ENCODE data around the gene SLC12A5.
"Not testable (repeated sequence)": the region's sequence is repeated elsewhere in the genome, so short reads cannot be mapped to it uniquely, and the experiment has no call there.

Gene SLC12A5

GRCh38 chr20:46028772-46029371 is at the start of gene SLC12A5:
Gene SLC12A5 (plus strand): TSS chr20:46029215. CDS start chr20:46029345, 130 bp downstream.
- no peak for DNase-seq

- DNase-seq, result no peak
Observed at GRCh38 chr20:45981261-45981660, 47.8 kb upstream of the SLC12A5 start.

GRCh38 chr20:45983279-45983743 is 45.7 kb upstream of the SLC12A5 start:
- DNase-seq, result no peak

- no peak for DNase-seq
Observed at GRCh38 chr20:45985573-45985972, 43.4 kb upstream of the SLC12A5 start.

- peak; percentile 82 for DNase-seq
Observed at GRCh38 chr20:45987108-45987780, 41.8 kb upstream of the SLC12A5 start.

GRCh38 chr20:45988830-45989229 is 40.2 kb upstream of the SLC12A5 start:
- DNase-seq, result not testable (repeated sequence)

GRCh38 chr20:45991616-45992015 is 37.4 kb upstream of the SLC12A5 start:
- DNase-seq, result no peak

GRCh38 chr20:45993197-45993951 is 35.6 kb upstream of the SLC12A5 start:
- DNase-seq, result no peak

- DNase-seq, result no peak
Observed at GRCh38 chr20:45994761-45995493, 34.1 kb upstream of the SLC12A5 start.

- DNase-seq, result not testable (repeated sequence)
Observed at GRCh38 chr20:45995495-45996097, 33.4 kb upstream of the SLC12A5 start.

GRCh38 chr20:45997187-45997586 is 31.8 kb upstream of the SLC12A5 start:
- no peak for DNase-seq

- no peak for DNase-seq
Observed at GRCh38 chr20:45998337-45998736, 30.7 kb upstream of the SLC12A5 start.

- DNase-seq, result no peak
Observed at GRCh38 chr20:45998761-45999160, 30.3 kb upstream of the SLC12A5 start.

GRCh38 chr20:45999557-46000261 is 29.3 kb upstream of the SLC12A5 start:
- no peak for DNase-seq

GRCh38 chr20:46000262-46000996 is 28.6 kb upstream of the SLC12A5 start:
- no peak for DNase-seq

- no peak for DNase-seq
Observed at GRCh38 chr20:46001498-46001897, 27.5 kb upstream of the SLC12A5 start.

GRCh38 chr20:46002008-46002407 is 27.0 kb upstream of the SLC12A5 start:
- no peak for DNase-seq

- DNase-seq, result no peak
Observed at GRCh38 chr20:46004187-46004586, 24.8 kb upstream of the SLC12A5 start.

GRCh38 chr20:46004889-46005473 is 24.0 kb upstream of the SLC12A5 start:
- DNase-seq, result no peak

GRCh38 chr20:46006022-46006705 is 22.9 kb upstream of the SLC12A5 start:
- DNase-seq, result no peak

Measured in activated T-cell treated with anti-CD3 and anti-CD28 coated beads, Interleukin-2, amount 50 U/mL, for 1 hour (primary cell).